A549 (cell line): ENCODE results near the gene KRT13. TPM values are rescaled to one million over a fixed set of nuclear protein-coding genes. Genes with fewer than 3 reads are reported as not detected.

Source experiments
- ATAC-seq, 2 experiments: fragments of 200-7000 bp in 1 of 2; fragments of >200 bp in 1 of 2; cut with Nextera tagmentation in 1 of 2; cut with Tn5 transposase in 1 of 2; 3 replicates each; pipeline versions ENCODE4 v1.8.0 to v1.9.1; 2018 to 2020; ENCODE audit warnings: mild to moderate bottlenecking in 1 of 2, moderate library complexity in 1 of 2
- CTCF ChIA-PET: fragments of 300-600 bp; sonication (Branson Sonifier 250); formaldehyde crosslinking; extraction: SDS; loops from one replicate; lab custom pipeline; 2021; ENCODE audit warnings: antibody characterized with exemption, inconsistent platforms; lab: Yijun Ruan, JAX
- POLR2A ChIA-PET: fragments of 350-600 bp; formaldehyde crosslinking; extraction: SDS; loops from one replicate; lab custom pipeline; 2021; ENCODE audit warnings: antibody characterized with exemption, inconsistent platforms; lab: Yijun Ruan, JAX
- DNase-seq, 2 experiments: peaks; one replicate each; pipeline versions ENCODE4 v3.0.0 to v3.0.0-alpha.2; 2011 to 2016; ENCODE audit warnings: low read depth in 1 of 2, low spot score in 1 of 2
- FAIRE-seq: peaks from 2 replicates; lab custom pipeline; 2011; peaks lifted over from hg19 to GRCh38; lab: Jason Lieb, UNC
- H3K27ac ChIP-seq, 2 experiments: fragments of >200 bp; sonication (Bioruptor Twin); formaldehyde crosslinking; 3 replicates each; pipeline ENCODE4 v1.5.1; 2016 to 2017
- H3K4me1 ChIP-seq: fragments of >200 bp; sonication (Bioruptor Twin); formaldehyde crosslinking; 3 replicates; pipeline ENCODE4 v1.6.1; 2016
- H3K4me2 ChIP-seq: fragments of >200 bp; sonication (Bioruptor Twin); formaldehyde crosslinking; 3 replicates; pipeline ENCODE4 v1.6.1; 2016
- H3K4me3 ChIP-seq: fragments of >200 bp; sonication (Bioruptor Twin); formaldehyde crosslinking; 3 replicates; pipeline ENCODE4 v1.5.1; 2016
- H3K9me3 ChIP-seq: fragments of >200 bp; sonication (Bioruptor Twin); formaldehyde crosslinking; 3 replicates; pipeline ENCODE4 v1.6.1; 2016
- ATOH8 ChIP-seq: fragments of 250-450 bp; sonication (Bioruptor Pico); IDR thresholded peaks from 2 replicates; pipeline ENCODE4 v1.5.0; 2020; ENCODE audit warnings: low read depth, mild to moderate bottlenecking, moderate library complexity
- CTCF ChIP-seq: fragments of >200 bp; sonication (Bioruptor Twin); formaldehyde crosslinking; IDR thresholded peaks from 3 replicates; pipeline ENCODE4 v1.5.1; 2016
- FOSL2 ChIP-seq, 2 experiments: fragments of 450-650 bp in 1 of 2; fragments of >200 bp in 1 of 2; sonication (Bioruptor Twin) in 1 of 2; formaldehyde crosslinking; IDR thresholded peaks; 2 replicates each; pipeline versions ENCODE4 v1.5.0 to v1.6.1; 2016 to 2020; ENCODE audit warnings: mild to moderate bottlenecking in 1 of 2, moderate library complexity in 1 of 2
- HDAC2 ChIP-seq: fragments of 200-600 bp; sonication (generic); IDR thresholded peaks from 2 replicates; pipeline ENCODE4 v1.6.1; 2016
- HMGXB4 ChIP-seq: fragments of 250-450 bp; sonication (Bioruptor Pico); IDR thresholded peaks from 2 replicates; pipeline ENCODE4 v1.5.0; 2021; ENCODE audit warnings: mild to moderate bottlenecking, moderate library complexity, borderline replicate concordance
- HOXA7 ChIP-seq: fragments of 250-450 bp; sonication (Bioruptor Pico); IDR thresholded peaks from 2 replicates; pipeline ENCODE4 v1.5.0; 2020; ENCODE audit warnings: mild to moderate bottlenecking, moderate library complexity
- JUNB ChIP-seq: fragments of >200 bp; sonication (Bioruptor Twin); formaldehyde crosslinking; IDR thresholded peaks from 2 replicates; pipeline ENCODE4 v1.6.1; 2016
- KDM1A ChIP-seq: fragments of 200-600 bp; sonication (generic); IDR thresholded peaks from 2 replicates; pipeline ENCODE4 v1.6.1; 2016; ENCODE audit warnings: low read depth, mild to moderate bottlenecking
- MAX ChIP-seq: IDR thresholded peaks from 2 replicates; pipeline ENCODE4 v1.6.1; 2012
- MAZ ChIP-seq: fragments of 150-350 bp; IDR thresholded peaks from 2 replicates; pipeline ENCODE4 v1.6.1; 2014; ENCODE audit warnings: antibody characterized with exemption, low read depth, low read length, borderline replicate concordance
- NFE2L2 ChIP-seq: fragments of 150-350 bp; conservative IDR thresholded peaks from 2 replicates; pipeline ENCODE4 v1.6.1; 2014; ENCODE audit warnings: low read length
- PHF8 ChIP-seq: fragments of 200-600 bp; sonication (generic); IDR thresholded peaks from 2 replicates; pipeline ENCODE4 v1.6.1; 2016; ENCODE audit warnings: low read depth, mild to moderate bottlenecking, antibody characterized with exemption, moderate library complexity, borderline replicate concordance
- POLR2A ChIP-seq: IDR thresholded peaks from 2 replicates; pipeline ENCODE4 v1.6.1; 2012; ENCODE audit warnings: mild to moderate bottlenecking, low read length
- RAD21 ChIP-seq, 2 experiments: fragments of >200 bp in 1 of 2; sonication (Bioruptor Twin) in 1 of 2; formaldehyde crosslinking in 1 of 2; IDR thresholded peaks in 1 of 2; conservative IDR thresholded peaks in 1 of 2; 2 replicates in 1 of 2; 3 replicates in 1 of 2; pipeline ENCODE4 v1.6.1; 2012 to 2018; ENCODE audit warnings: inconsistent platforms in 1 of 2
- RARB ChIP-seq: fragments of 250-450 bp; sonication (Bioruptor Pico); IDR thresholded peaks from 2 replicates; pipeline ENCODE4 v1.8.0; 2021; ENCODE audit warnings: mild to moderate bottlenecking, moderate library complexity
- RFX5 ChIP-seq: fragments of 450-650 bp; IDR thresholded peaks from 2 replicates; pipeline ENCODE4 v1.7.1; 2014; ENCODE audit warnings: antibody characterized with exemption, mild to moderate bottlenecking, moderate library complexity
- RNF2 ChIP-seq: fragments of 200-600 bp; sonication (generic); IDR thresholded peaks from 2 replicates; pipeline ENCODE4 v1.6.1; 2016; ENCODE audit warnings: low read depth, mild to moderate bottlenecking, antibody characterized with exemption, moderate library complexity, borderline replicate concordance
- WGBS: methylation state at CpG from one replicate; pipeline ENCODE4 v1.1.6; 2017; ENCODE audit errors: missing lambda C conversion rate; 5-methylcytosine and 5-hydroxymethylcytosine counted together
- polyA plus RNA-seq, 4 experiments: library from polyadenylated mRNA; depleted of rRNA in 3 of 4; stranded (reverse); fragments of >200 nt; fragmentation: RNase III in 1 of 4; extraction: RNeasy Plus Mini Kit Qiagen cat#74134 plus additional on column Dnase treatment in 1 of 4; gene quantifications; 2 replicates in 3 of 4; 3 replicates in 1 of 4; pipeline ENCODE4 v1.2.3, GENCODE V29; 2011 to 2017
- TF ChIP-seq, protein P1 (sequence below): IDR thresholded peaks from 2 replicates; pipeline ENCODE4 v1.6.1; 2012

Gene KRT13
- polyA plus RNA-seq, 2 of the 4 experiments (the other 2 are of a cell fraction), result 0.06 TPM; not detected in 1

- TF ChIP-seq CTCF (peak; percentile 80), RFX5 (no peak), KDM1A (peak; percentile 98), PHF8 (no peak), MAX (no peak), RARB (CRISPR knock-in tag) (no peak), HOXA7 (CRISPR knock-in tag) (no peak), JUNB (no peak), MAZ (no peak), POLR2A (peak; percentile 43), NFE2L2 (no peak), RNF2 (no peak), HDAC2 (peak; percentile 97)
Measured at GRCh38 chr17:41496803-41497484, 8.5 kb downstream of the KRT13 start (continued).

- POLR2A ChIA-PET, result interaction anchor here (1.1 kb wide), 1 partner anchor 676 kb away, joined by 3 read pairs; no protein-coding TSS in a partner anchor
- FAIRE-seq, result no peak
- H3K4me3 ChIP-seq, result no peak overlapping the region
Measured at GRCh38 chr17:41494524-41494923, 10.9 kb downstream of the KRT13 start.

More at GRCh38 chr17:41494524-41494923, 10.9 kb downstream of the KRT13 start:
- Histone ChIP-seq H3K4me1 (peaks cover 16% of the 10 kb centered on the region), H3K27ac (peak overlapping the region in 1 of 2 experiments; percentile 38; a peak in 3 of 6 replicates), H3K4me2 (no peak overlapping the region), H3K9me3 (no peaks in the 10 kb centered on the region)
- 33% methylated on average over 1 of the region's 2 CpGs for WGBS
- no peak for TF ChIP-seq PHF8
- TF ChIP-seq, protein P1, sequence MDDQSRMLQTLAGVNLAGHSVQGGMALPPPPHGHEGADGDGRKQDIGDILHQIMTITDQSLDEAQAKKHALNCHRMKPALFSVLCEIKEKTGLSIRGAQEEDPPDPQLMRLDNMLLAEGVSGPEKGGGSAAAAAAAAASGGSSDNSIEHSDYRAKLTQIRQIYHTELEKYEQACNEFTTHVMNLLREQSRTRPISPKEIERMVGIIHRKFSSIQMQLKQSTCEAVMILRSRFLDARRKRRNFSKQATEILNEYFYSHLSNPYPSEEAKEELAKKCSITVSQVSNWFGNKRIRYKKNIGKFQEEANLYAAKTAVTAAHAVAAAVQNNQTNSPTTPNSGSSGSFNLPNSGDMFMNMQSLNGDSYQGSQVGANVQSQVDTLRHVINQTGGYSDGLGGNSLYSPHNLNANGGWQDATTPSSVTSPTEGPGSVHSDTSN, result no peak
- no peak for TF ChIP-seq RAD21 (conservative IDR thresholded peaks at IDR 0.05 in 1 of 2, IDR thresholded peaks at IDR 0.05 in 1 of 2)
- TF ChIP-seq KDM1A, result no peak
- no peak for TF ChIP-seq ATOH8 (CRISPR knock-in tag)
- no peak for TF ChIP-seq JUNB
- TF ChIP-seq HMGXB4 (CRISPR knock-in tag), result no peak
- TF ChIP-seq FOSL2 (IDR thresholded peaks at IDR 0.05), result no peak
- no peak for TF ChIP-seq FOSL2 (CRISPR knock-in tag; IDR thresholded peaks at IDR 0.05)
- TF ChIP-seq RFX5, result no peak
- no peak for ATAC-seq
- CTCF ChIA-PET, result interaction anchor here (0.6 to 13.1 kb wide), 12 partner anchors 9 to 590 kb away, joined by 3 to 119 read pairs (median 6); partner anchors contain the start of gene KRT13
- DNase-seq, result no peak
